Adrenal gland (tissue), 12 donors: ENCODE measurements around the gene HABP4. TPM values are rescaled to one million over a fixed set of nuclear protein-coding genes. Genes with fewer than 3 reads are reported as not detected.

Source experiments
- DNase-seq, 7 donors: peaks; one replicate each; pipeline ENCODE4 v3.0.0-alpha.2; 2019 to 2020
- H3K27ac ChIP-seq, 5 donors: fragments of 200-600 bp; sonication (generic) in 4 of 5; 1 replicate in 3 of 5; 2 replicates in 2 of 5; pipeline versions ENCODE4 v1.5.1 to v1.8.0; 2016 to 2020; ENCODE audit warnings: mild to moderate bottlenecking in 1 of 5
- H3K27me3 ChIP-seq: fragments of 200-600 bp; 2 replicates; pipeline ENCODE4 v1.8.0; 2021
- H3K36me3 ChIP-seq, 2 donors: fragments of 200-600 bp; replicated peaks in 1 of 2; 1 replicate in 1 of 2; 2 replicates in 1 of 2; pipeline versions ENCODE4 v1.5.1 to v1.8.0; 2018 to 2022
- H3K4me1 ChIP-seq, 2 donors: fragments of 200-600 bp; replicated peaks in 1 of 2; 1 replicate in 1 of 2; 2 replicates in 1 of 2; pipeline versions ENCODE4 v1.5.1 to v1.8.0; 2018 to 2021
- H3K4me3 ChIP-seq, 4 donors: fragments of 200-600 bp; sonication (generic) in 3 of 4; one replicate each; pipeline ENCODE4 v1.5.1; 2016 to 2018
- H3K9me3 ChIP-seq, 3 donors: fragments of 200-600 bp; sonication (generic) in 1 of 3; replicated peaks in 1 of 3; 1 replicate in 2 of 3; 2 replicates in 1 of 3; pipeline versions ENCODE4 v1.5.1 to v1.8.0; 2016 to 2021
- POLR2A ChIP-seq, 2 donors: fragments of 450-650 bp; IDR thresholded peaks; one replicate each; pipeline ENCODE4 v1.6.1; 2017; ENCODE audit warnings: antibody characterized with exemption in 2 of 2, mild to moderate bottlenecking in 2 of 2, moderate library complexity in 1 of 2
- WGBS, 4 donors: extraction: QIAGEN DNeasy Blood & Tissue Kit in 2 of 4; methylation state at CpG; one replicate each; pipeline versions ENCODE4 v1.1.5 to v1.1.7; 2013 to 2017; 5-methylcytosine and 5-hydroxymethylcytosine counted together
- intact Hi-C, 2 donors: fragments of 100-400 bp; cut with DNase I; formaldehyde crosslinking; loops; one replicate each; pipeline versions ENCODE4 v1.14.1 to v1.15.0; 2022 to 2023
- polyA plus RNA-seq, 3 donors: library from polyadenylated mRNA; stranded (reverse); fragments of 200-250 nt in 2 of 3; fragments of 350-450 nt in 1 of 3; fragmentation: Illumina TruSeq in 1 of 3; extraction: RNeasy Lipid Tissue Mini Kit (QIAGEN cat#74804) in 1 of 3; gene quantifications; one replicate each; pipeline ENCODE4 v1.2.3, GENCODE V29; 2013 to 2014
- total RNA-seq, 9 donors: library from RNA; depleted of rRNA in 4 of 9; stranded (reverse); fragments of >200 nt in 4 of 9; fragments of 120-200 nt in 1 of 9; fragmentation: NEBNext Ultra II Directional in 1 of 9; extraction: Animal tissue kit (Norgen Biotek cat#: 25700) in 1 of 9; gene quantifications; one replicate each; pipeline versions ENCODE4 v1.1.0 to v1.2.4, GENCODE V29; 2013 to 2023
- TF ChIP-seq, protein P1 (sequence below), 6 experiments: fragments of 450-650 bp in 4 of 6; fragments of 200-600 bp in 2 of 6; sonication (generic) in 1 of 6; IDR thresholded peaks; 1 replicate in 5 of 6; 2 replicates in 1 of 6; pipeline versions ENCODE4 v1.5.1 to v1.8.0; 2016 to 2021; ENCODE audit warnings: antibody characterized with exemption in 6 of 6, mild to moderate bottlenecking in 2 of 6, moderate library complexity in 1 of 6
- donor health status: healthy with polysubstance abuse.
- donor health status: Bipolar disorder and iron deficiency.
- donor health status: DM: yes; HTN: yes; CAD: no.
- donor health status: DM: no; HTN: no; CAD: no.
- donor health status: DM: no; HTN: no; CAD: no.
- donor health status: DM: yes; HTN: yes; CAD: no.

Gene HABP4
- total and polyA plus RNA-seq, 12 donors = 4.8 to 22.4 (median 10.0) TPM

DNA sequence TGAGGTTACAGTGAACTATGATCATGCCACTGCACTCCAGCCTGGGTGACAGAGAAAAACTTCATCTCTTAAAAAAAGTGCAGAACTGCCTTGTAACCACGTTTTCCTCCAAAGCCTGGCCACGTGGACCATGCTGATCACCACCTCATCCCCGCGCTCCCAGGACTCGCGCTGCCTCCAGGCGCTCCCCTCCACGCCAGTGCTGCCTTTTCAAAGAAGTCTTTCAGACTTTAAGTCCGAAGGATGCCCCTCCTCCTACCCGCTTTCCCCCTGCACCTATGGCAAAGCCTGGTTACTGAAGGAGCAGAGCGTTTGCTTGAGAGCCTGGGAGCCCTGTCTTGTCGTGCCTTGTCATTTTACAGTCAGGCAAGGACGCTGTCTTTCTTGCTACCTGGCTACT lies 43.8 kb downstream of the HABP4 start:
- Histone ChIP-seq H3K27me3 (no peaks in the 10 kb centered on the region), H3K4me3 (no peak overlapping the region), H3K27ac (no peak overlapping the region), H3K36me3 (peaks cover 0 to 10% of the 10 kb centered on the region in 2 donors), H3K9me3 (no peaks in the 10 kb centered on the region), H3K4me1 (peaks cover 5 to 16% of the 10 kb centered on the region in 2 donors)
- TF ChIP-seq, protein P1, sequence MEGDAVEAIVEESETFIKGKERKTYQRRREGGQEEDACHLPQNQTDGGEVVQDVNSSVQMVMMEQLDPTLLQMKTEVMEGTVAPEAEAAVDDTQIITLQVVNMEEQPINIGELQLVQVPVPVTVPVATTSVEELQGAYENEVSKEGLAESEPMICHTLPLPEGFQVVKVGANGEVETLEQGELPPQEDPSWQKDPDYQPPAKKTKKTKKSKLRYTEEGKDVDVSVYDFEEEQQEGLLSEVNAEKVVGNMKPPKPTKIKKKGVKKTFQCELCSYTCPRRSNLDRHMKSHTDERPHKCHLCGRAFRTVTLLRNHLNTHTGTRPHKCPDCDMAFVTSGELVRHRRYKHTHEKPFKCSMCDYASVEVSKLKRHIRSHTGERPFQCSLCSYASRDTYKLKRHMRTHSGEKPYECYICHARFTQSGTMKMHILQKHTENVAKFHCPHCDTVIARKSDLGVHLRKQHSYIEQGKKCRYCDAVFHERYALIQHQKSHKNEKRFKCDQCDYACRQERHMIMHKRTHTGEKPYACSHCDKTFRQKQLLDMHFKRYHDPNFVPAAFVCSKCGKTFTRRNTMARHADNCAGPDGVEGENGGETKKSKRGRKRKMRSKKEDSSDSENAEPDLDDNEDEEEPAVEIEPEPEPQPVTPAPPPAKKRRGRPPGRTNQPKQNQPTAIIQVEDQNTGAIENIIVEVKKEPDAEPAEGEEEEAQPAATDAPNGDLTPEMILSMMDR (IDR thresholded peaks at IDR 0.05) = no peak
- TF ChIP-seq POLR2A (IDR thresholded peaks at IDR 0.05) = no peak
- intact Hi-C loops = no loop called here
- DNase-seq = no peak
- WGBS, 4 donors = 79 to 92% (median 86%) methylated on average over 13 of the region's 13 CpGs

GRCh38 chr9:96494215-96494800 lies 44.3 kb downstream of the HABP4 start:
- Histone ChIP-seq H3K4me1 (peaks cover 5 to 16% of the 10 kb centered on the region in 2 donors), H3K36me3 (peaks cover 0 to 10% of the 10 kb centered on the region in 2 donors), H3K27me3 (no peaks in the 10 kb centered on the region), H3K27ac (no peak overlapping the region), H3K9me3 (no peaks in the 10 kb centered on the region), H3K4me3 (no peak overlapping the region)
- intact Hi-C loops = no loop called here
- TF ChIP-seq POLR2A (IDR thresholded peaks at IDR 0.05) = no peak
- TF ChIP-seq, protein P1 (IDR thresholded peaks at IDR 0.05) = no peak
- WGBS, 4 donors = 85 to 94% (median 91%) methylated on average over 5 to 8 of the region's 8 CpGs
- DNase-seq = no peak

GRCh38 chr9:96495341-96495740 lies 45.4 kb downstream of the HABP4 start:
- Histone ChIP-seq H3K36me3 (peaks cover 0 to 2% of the 10 kb centered on the region in 2 donors), H3K9me3 (no peaks in the 10 kb centered on the region), H3K27me3 (no peaks in the 10 kb centered on the region), H3K4me1 (peaks cover 5 to 16% of the 10 kb centered on the region in 2 donors), H3K27ac (no peak overlapping the region), H3K4me3 (no peak overlapping the region)
- WGBS, 4 donors = 83 to 94% (median 90%) methylated on average over 10 to 11 of the region's 11 CpGs
- no peak for DNase-seq
- TF ChIP-seq POLR2A (IDR thresholded peaks at IDR 0.05) = no peak
- TF ChIP-seq, protein P1 (IDR thresholded peaks at IDR 0.05) = no peak
- intact Hi-C loops = no loop called here

DNA sequence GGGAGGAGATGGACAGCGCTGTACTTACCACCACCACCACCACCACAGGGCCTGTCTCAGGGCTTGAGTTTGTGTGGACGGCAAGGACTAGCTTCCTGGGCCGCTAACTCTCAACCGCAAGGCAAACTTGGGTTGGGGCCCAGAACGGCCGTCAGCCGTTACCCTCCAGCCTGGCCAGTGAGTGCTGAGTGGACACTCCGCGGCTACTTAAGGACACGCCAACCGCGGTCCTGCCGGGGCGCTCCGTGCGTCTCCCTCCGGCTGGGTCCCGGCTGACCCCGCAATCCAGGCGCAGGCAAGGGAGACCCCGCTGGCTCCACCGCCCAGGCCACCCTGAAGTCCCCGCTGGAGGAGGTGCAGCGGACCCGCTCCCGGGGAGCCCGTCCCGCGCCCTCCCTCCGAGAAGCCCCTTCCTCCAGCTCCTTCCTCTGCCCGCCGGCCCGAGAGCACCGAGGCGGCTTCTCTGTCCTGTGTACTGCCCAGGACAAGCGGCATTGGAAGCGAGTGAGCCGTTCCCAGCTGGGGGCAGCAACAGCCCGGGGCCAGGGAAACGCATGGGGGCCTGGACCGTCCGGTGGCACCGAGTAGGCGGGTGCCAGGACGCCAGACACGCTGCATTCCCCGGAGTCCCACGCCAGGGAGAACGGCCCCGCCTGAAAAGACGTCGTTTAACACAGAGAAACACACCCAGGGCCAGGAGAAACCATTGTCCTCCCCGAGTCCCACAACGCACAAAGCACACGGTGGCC lies 46.6 kb downstream of the HABP4 start:
- no peak for DNase-seq
- no peak for TF ChIP-seq POLR2A (IDR thresholded peaks at IDR 0.05)
- TF ChIP-seq, protein P1 (IDR thresholded peaks at IDR 0.05) = no peak
- Histone ChIP-seq H3K4me3 (no peak overlapping the region), H3K27ac (no peak overlapping the region), H3K36me3 (no peaks in the 10 kb centered on the region), H3K4me1 (peaks cover 5 to 7% of the 10 kb centered on the region in 2 donors), H3K27me3 (no peaks in the 10 kb centered on the region), H3K9me3 (no peaks in the 10 kb centered on the region)
- intact Hi-C loops = no loop called here
- WGBS, 4 donors = 94 to 98% (median 97%) methylated on average over 49 to 55 of the region's 55 CpGs
